GM19099 (cell line): ENCODE data around the gene PAEP.

Experiments
- POLR2A ChIP-seq: IDR thresholded peaks from 3 replicates; pipeline ENCODE4 v1.6.1; 2011; ENCODE audit warnings: low read depth; ENCODE audit not compliant: insufficient read length; ENCODE audit errors: extremely low read depth

PAEP gene

GRCh38 chr9:135561391-135562234 lies at the start of gene PAEP:
Gene PAEP (plus strand): TSS chr9:135561756.
- TF ChIP-seq POLR2A = no peak

DNA sequence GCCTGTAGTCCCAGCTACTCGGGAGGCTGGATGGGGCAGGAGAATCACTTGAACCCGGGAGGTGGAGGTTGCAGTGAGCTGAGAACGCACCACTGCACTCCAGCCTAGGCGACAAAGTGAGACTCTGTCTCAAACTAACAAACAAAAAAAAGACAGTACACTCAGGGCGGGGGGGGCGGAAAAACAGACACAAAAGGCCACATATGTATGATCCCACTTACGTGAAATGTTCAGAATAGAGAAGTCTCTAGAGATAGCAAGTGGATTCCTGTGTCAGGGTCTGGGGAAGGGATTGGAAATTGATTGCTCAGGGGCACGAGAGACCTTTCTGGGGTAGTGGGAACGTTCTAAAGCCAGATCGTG lies 49.3 kb upstream of the PAEP start:
- no peak for TF ChIP-seq POLR2A

DNA sequence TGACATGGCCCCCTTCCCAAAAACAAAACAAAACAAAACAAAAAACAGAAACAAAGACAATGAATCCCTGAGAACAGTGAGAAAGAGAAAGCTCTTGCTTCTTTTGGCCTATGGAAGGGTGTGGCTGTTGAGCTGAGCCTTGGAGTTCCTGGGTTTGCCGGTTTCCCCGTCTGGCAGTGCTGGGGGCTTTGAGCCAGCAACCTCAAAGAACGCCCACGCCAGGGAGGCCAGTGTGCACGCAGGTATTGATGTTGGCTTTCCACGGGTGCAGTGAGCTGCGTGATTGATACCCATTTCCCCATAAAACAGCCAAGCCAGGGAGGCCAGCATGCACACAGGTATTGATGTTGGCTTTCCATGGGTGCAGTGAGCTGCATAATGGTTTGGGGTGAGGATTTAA lies 48.7 kb upstream of the PAEP start:
- no peak for TF ChIP-seq POLR2A

DNA sequence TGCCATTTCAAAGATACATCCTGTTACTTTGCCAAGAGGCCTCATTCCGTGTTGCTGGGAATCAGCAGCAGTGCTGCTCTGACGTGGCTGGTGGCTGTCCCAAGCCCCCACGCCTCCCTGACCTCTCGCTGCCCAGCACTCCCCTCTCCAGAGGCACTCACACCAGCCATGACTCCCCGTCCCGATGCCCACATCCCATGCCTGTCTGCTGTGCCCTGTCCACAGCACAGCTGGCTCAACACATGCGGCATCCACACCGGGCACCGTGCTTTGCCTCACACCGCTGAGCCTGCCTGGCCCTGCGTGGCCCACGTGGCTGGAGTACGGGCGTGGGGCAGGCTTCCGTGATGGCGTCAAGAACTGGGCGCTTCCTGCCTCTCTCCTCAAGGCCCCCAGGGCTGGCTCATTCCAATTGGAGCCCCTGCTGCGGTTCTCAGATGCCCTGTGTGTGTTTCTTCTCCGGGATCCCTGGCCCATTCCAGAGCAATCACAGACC lies 48.2 kb upstream of the PAEP start:
- no peak for TF ChIP-seq POLR2A

- no peak for TF ChIP-seq POLR2A
These were observed 47.0 kb upstream of the PAEP start for GRCh38 chr9:135514342-135515082.

- no peak for TF ChIP-seq POLR2A
These were observed 46.2 kb upstream of the PAEP start for GRCh38 chr9:135515083-135515951.

- TF ChIP-seq POLR2A = no peak
These were observed 45.3 kb upstream of the PAEP start for GRCh38 chr9:135516132-135516860.

DNA sequence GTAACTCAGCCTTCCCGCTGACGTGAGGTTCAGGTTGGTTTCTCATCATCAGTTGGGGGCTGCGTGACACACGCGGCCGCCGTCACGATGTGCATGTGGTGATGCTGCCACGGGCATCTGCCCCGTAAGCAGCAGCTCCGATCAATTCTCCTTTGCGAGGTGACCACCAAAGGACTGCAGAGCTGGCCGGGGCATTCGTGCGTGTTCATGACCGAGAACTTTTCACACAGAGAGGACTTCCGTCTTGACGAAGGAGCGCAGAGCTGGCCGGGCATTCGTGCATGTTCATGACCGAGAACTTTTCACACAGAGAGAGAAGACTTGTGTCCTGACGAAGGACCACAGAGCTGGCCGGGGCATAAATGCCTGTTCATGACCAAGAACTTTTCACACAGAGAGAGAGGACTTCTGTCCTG lies 44.1 kb upstream of the PAEP start:
- no peak for TF ChIP-seq POLR2A

GRCh38 chr9:135519179-135519971 lies 42.2 kb upstream of the PAEP start:
- TF ChIP-seq POLR2A = no peak

GRCh38 chr9:135520916-135521607 lies 40.5 kb upstream of the PAEP start, which contains the start of gene LCN1:
Gene LCN1 (plus strand): TSS chr9:135521440. CDS start chr9:135521498, 58 bp downstream.
- TF ChIP-seq POLR2A = no peak

- TF ChIP-seq POLR2A = no peak
These were observed 39.9 kb upstream of the PAEP start for GRCh38 chr9:135521608-135522095.

DNA sequence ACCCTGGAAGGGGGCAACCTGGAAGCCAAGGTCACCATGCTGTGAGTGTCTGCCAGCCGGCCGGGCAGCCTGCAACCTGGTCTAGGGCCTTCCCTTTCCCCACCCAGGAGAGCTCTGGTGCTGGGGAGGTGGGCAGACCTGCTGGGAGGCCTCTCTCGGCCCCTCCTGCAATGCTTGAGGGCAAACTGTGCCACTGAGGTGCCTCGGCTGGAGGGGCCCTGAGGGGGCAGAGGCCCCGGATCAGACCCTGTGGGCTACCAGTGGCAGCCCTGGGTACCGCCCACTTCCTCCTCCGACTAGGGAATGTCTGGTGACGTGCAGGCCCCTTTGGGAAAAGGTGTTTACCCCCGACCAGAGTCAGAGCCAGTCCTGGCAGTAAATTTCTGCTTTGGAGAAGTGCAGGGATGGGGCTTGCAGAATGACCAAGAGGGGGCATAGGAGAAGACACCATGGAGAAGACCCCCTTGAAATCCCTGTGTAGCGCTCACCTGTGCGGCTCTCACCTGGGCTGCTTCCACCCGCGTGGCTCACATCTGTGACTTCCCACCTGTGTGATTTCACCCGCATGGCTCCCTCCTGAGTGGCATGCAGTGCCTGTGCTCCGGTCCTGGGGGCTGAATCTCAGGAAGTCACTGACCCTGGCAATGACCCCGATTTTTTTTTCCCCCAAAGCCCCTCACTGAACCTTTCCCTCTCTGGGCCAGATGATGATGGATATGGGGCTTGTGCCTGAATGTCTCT lies 39.2 kb upstream of the PAEP start:
- no peak for TF ChIP-seq POLR2A

- no peak for TF ChIP-seq POLR2A
These were observed 38.6 kb upstream of the PAEP start for GRCh38 chr9:135522931-135523330.
